Activated naive CD4-positive, alpha-beta T cell treated with anti-CD3 and anti-CD28 coated beads for 36 hours (primary cell): Measurements from ENCODE around the gene UCN2. TPM values are rescaled to one million over a fixed set of nuclear protein-coding genes. Genes with fewer than 3 reads are reported as not detected.
A peak's percentile ranks its signal among the peaks of the same experiment; 100 is the strongest.

Experiments used
- CTCF ChIA-PET: fragments of 350-600 bp; sonication (Branson Sonifier 250); formaldehyde crosslinking; loops from one replicate; lab custom pipeline; 2021; ENCODE audit warnings: antibody characterized with exemption; lab: Charles Lee
- DNase-seq: peaks from one replicate; pipeline ENCODE4 v3.0.0-alpha.2; 2020
- H3K27ac Mint-ChIP-seq: one replicate; pipeline ENCODE4 v1.8.0; 2021; ENCODE audit warnings: mild to moderate bottlenecking, mixed read lengths
- H3K27me3 Mint-ChIP-seq: one replicate; pipeline ENCODE4 v1.8.0; 2021; ENCODE audit warnings: low read depth, mixed read lengths
- H3K36me3 Mint-ChIP-seq: one replicate; pipeline ENCODE4 v1.8.0; 2021; ENCODE audit warnings: low read depth, mixed read lengths
- H3K4me1 Mint-ChIP-seq: one replicate; pipeline ENCODE4 v1.8.0; 2021; ENCODE audit warnings: low read depth, mixed read lengths
- H3K4me3 Mint-ChIP-seq: one replicate; pipeline ENCODE4 v1.8.0; 2021; ENCODE audit warnings: mild to moderate bottlenecking, moderate library complexity, mixed read lengths
- H3K9me3 Mint-ChIP-seq: one replicate; pipeline ENCODE4 v1.8.0; 2021; ENCODE audit warnings: mixed read lengths
- intact Hi-C: fragments of 100-400 bp; cut with micrococcal nuclease; formaldehyde crosslinking; loops from one replicate; pipeline ENCODE4 v1.15.1; 2023
- total RNA-seq, 2 experiments: library from RNA; stranded (reverse); gene quantifications; one replicate each; pipeline ENCODE4 v1.2.3, GENCODE V29; 2021

UCN2 gene
- total RNA-seq, 2 experiments from 2014 or later = not detected

DNA sequence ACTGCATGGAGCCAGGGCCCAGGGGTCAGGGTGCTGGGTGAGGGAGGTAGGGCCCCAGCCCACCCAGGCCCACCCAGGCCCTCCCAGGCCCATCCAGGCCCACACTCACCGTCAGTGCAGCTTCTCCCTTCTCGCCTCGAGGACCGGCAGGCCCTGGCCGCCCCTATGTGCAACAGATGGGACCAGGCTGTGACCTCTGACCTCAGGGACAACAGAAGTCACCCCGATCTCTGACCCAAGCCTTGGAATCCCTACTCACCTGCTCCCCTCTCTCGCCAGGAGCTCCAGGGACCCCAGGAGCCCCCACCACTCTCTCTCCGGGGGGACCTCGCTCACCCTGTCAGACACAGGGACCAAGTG lies 2.8 kb upstream of the UCN2 start:
- no peak for DNase-seq
- no peaks in the 10 kb centered on the region for H3K27me3 Mint-ChIP-seq
- no peaks in the 10 kb centered on the region for H3K9me3 Mint-ChIP-seq
- no peak overlapping the region for H3K27ac Mint-ChIP-seq
- H3K4me1 Mint-ChIP-seq = no peaks in the 10 kb centered on the region
- H3K36me3 Mint-ChIP-seq = no peaks in the 10 kb centered on the region
- CTCF ChIA-PET = interaction anchor here (1.4 kb wide), 1 partner anchor 8 kb away, joined by 4 read pairs; no protein-coding TSS in a partner anchor
- no peak overlapping the region for H3K4me3 Mint-ChIP-seq
- intact Hi-C loops = no loop called here

GRCh38 chr3:48565591-48566400 lies 2.2 kb upstream of the UCN2 start:
- CTCF ChIA-PET = interaction anchor here (0.6 to 1.4 kb wide), 2 partner anchors 7 to 139 kb away, joined by 4 read pairs; no protein-coding TSS in a partner anchor
- H3K27me3 Mint-ChIP-seq = no peaks in the 10 kb centered on the region
- intact Hi-C loops = no loop called here
- no peaks in the 10 kb centered on the region for H3K36me3 Mint-ChIP-seq
- H3K4me1 Mint-ChIP-seq = no peaks in the 10 kb centered on the region
- no peak overlapping the region for H3K27ac Mint-ChIP-seq
- no peak for DNase-seq
- no peaks in the 10 kb centered on the region for H3K9me3 Mint-ChIP-seq
- no peak overlapping the region for H3K4me3 Mint-ChIP-seq

- H3K9me3 Mint-ChIP-seq = no peaks in the 10 kb centered on the region
- no peak overlapping the region for H3K27ac Mint-ChIP-seq
- H3K4me3 Mint-ChIP-seq = no peak overlapping the region
- no peak for DNase-seq
- intact Hi-C loops = no loop called here
- no peaks in the 10 kb centered on the region for H3K36me3 Mint-ChIP-seq
- H3K4me1 Mint-ChIP-seq = no peaks in the 10 kb centered on the region
- CTCF ChIA-PET = interaction anchor here (0.6 kb wide), 1 partner anchor 139 kb away, joined by 4 read pairs; no protein-coding TSS in a partner anchor
- no peaks in the 10 kb centered on the region for H3K27me3 Mint-ChIP-seq
These were observed 1.6 kb upstream of the UCN2 start for GRCh38 chr3:48565186-48565585.

- Mint-ChIP-seq H3K36me3 (no peaks in the 10 kb centered on the region), H3K4me1 (no peaks in the 10 kb centered on the region), H3K9me3 (no peaks in the 10 kb centered on the region), H3K27ac (no peak overlapping the region), H3K4me3 (no peak overlapping the region), H3K27me3 (no peaks in the 10 kb centered on the region)
- no peak for DNase-seq
- intact Hi-C loops = no loop called here
- CTCF ChIA-PET = interaction anchor here (0.6 kb wide), 1 partner anchor 140 kb away, joined by 4 read pairs; no protein-coding TSS in a partner anchor
These were observed 1.1 kb upstream of the UCN2 start for GRCh38 chr3:48564667-48565066.

DNA sequence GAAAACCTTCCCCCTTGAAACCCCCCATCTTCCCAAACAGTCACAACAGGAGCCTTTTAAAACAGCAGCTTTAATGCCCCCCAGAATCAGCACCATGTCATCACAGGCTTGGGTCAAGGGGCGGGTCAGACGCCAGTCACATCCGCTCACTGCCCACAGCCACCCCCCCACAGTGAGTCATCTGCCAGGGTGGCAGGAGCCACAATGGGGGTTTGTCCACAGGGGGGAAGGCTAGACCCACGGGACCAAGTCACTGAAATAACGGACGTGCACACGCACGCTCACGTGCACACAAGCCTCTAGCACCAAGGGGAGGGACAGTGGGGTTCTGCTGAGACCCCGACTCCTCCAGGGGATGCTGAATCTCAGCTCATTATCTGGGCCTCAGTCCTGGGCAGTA lies 441 bp upstream of the UCN2 start:
- no peaks in the 10 kb centered on the region for H3K4me1 Mint-ChIP-seq
- no peaks in the 10 kb centered on the region for H3K36me3 Mint-ChIP-seq
- no peak for DNase-seq
- CTCF ChIA-PET = interaction anchor here (0.6 kb wide), 1 partner anchor 30 kb away, joined by 3 read pairs; no protein-coding TSS in a partner anchor
- H3K27ac Mint-ChIP-seq = no peak overlapping the region
- no peaks in the 10 kb centered on the region for H3K9me3 Mint-ChIP-seq
- no peak overlapping the region for H3K4me3 Mint-ChIP-seq
- H3K27me3 Mint-ChIP-seq = no peaks in the 10 kb centered on the region
- intact Hi-C loops = no loop called here

GRCh38 chr3:48562367-48563095 lies 1.1 kb downstream of the UCN2 start:
- intact Hi-C loops = no loop called here
- CTCF ChIA-PET = no interaction called here
- no peak overlapping the region for H3K4me3 Mint-ChIP-seq
- no peaks in the 10 kb centered on the region for H3K9me3 Mint-ChIP-seq
- no peak overlapping the region for H3K27ac Mint-ChIP-seq
- peaks cover 3% of the 10 kb centered on the region for H3K4me1 Mint-ChIP-seq
- no peaks in the 10 kb centered on the region for H3K36me3 Mint-ChIP-seq
- no peak for DNase-seq
- H3K27me3 Mint-ChIP-seq = no peaks in the 10 kb centered on the region

DNA sequence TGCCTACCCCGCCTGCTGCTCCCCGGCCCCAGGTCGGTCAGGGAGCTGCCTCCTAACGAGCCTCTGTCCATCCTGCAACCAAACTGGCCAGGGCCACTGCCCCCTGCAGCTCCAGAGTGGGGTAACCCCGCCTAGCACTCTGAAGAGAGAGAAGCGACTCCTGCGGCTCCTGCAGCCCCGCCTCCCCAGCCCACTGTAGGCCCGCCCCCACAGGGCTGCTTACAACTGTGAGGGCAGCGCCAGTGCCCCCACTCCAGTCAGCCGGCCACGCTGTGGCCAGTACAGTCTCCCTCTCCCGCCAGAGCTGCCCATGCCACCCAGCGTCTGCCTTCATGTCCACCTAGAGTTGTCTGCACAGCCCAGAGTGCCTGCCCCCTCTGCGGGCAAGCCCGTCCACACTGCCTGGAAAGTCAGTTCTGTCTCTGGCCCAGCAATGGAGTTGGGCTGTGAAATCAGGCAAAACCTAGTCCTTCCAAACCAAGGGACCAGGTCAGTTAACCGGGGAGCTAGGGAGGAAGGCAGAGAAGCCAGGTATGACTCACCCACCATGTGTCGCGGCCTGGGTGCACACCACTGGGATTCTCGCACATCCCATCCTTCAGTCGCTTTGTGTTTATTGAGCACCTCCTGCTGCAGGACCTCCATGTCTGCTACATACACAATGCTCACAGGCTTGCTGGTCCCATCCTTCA lies 2.4 kb downstream of the UCN2 start:
- Mint-ChIP-seq H3K27me3 (no peaks in the 10 kb centered on the region), H3K4me3 (no peak overlapping the region), H3K9me3 (no peaks in the 10 kb centered on the region), H3K4me1 (peaks cover 5% of the 10 kb centered on the region), H3K36me3 (no peaks in the 10 kb centered on the region), H3K27ac (no peak overlapping the region)
- CTCF ChIA-PET = interaction anchor here (0.7 to 1.6 kb wide), 2 partner anchors 125 to 736 kb away, joined by 6 to 8 read pairs; no protein-coding TSS in a partner anchor
- no peak for DNase-seq
- intact Hi-C loops = no loop called here

GRCh38 chr3:48560648-48561018 lies 2.9 kb downstream of the UCN2 start:
- CTCF ChIA-PET = interaction anchor here (0.7 to 6.6 kb wide), 4 partner anchors 121 to 735 kb away, joined by 3 to 64 read pairs (median 7); no protein-coding TSS in a partner anchor
- Mint-ChIP-seq H3K4me1 (peaks cover 5% of the 10 kb centered on the region), H3K9me3 (no peaks in the 10 kb centered on the region), H3K36me3 (no peaks in the 10 kb centered on the region), H3K4me3 (no peak overlapping the region), H3K27me3 (no peaks in the 10 kb centered on the region), H3K27ac (no peak overlapping the region)
- no peak for DNase-seq
- intact Hi-C loops = no loop called here

- CTCF ChIA-PET = interaction anchor here (0.7 to 7.5 kb wide), 17 partner anchors 8 to 364 kb away, joined by 3 to 72 read pairs (median 4); partner anchors contain the start of genes CCDC51 and TMA7
- Mint-ChIP-seq H3K4me3 (no peak overlapping the region), H3K36me3 (no peaks in the 10 kb centered on the region), H3K27ac (no peak overlapping the region), H3K27me3 (no peaks in the 10 kb centered on the region), H3K4me1 (peaks cover 11% of the 10 kb centered on the region), H3K9me3 (no peaks in the 10 kb centered on the region)
- intact Hi-C loops = loop anchor here (1.0 to 5.0 kb wide), 4 partner anchors 77 to 471 kb away; partner anchors contain the start of genes NCKIPSD, SLC26A6 and WDR6
- no peak for DNase-seq
These were observed 5.0 kb downstream of the UCN2 start for GRCh38 chr3:48558493-48559134.

DNA sequence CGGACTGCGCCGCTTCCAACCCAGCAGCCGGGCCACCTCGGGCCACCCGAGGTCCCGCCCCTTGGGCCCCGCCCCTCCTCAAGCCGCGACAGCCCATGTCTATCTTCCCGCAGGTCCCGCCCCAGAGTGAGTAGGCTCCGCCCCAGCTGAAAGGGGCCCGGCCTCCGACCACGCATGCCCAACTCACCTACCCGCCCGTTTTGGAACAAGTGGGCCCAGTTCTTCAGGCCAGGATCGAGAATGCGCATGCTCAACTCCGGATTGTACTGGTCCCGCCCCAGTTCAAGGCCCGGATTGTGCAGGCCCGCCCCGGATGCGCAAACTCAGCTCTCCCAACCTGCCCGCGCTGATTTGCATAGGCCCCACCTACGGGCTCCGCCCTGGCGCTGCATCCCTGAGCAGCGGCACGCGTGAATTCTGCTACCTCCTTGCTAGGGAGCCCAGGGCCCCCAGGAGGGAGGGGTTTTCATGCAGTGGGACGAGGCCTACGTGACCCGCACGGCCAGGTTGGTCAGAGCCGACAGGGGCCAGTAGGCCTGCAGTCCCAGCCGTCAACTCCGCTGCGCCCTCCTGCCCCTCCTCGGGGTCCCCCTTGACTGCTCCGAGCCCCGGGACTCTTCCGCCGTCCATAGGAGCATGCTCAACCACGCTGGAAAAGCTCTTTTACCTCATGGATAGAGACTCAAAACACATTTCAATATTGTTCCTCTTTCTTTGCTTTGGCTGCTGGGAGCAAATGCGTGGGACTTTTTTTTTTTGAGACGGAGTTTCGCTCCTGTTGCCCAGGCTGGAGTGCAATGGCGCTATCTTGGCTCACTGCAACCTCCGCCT lies 6.6 kb downstream of the UCN2 start, which contains the start of gene PFKFB4:
TSS of gene PFKFB4 (minus strand) at position 8 of the 831 bp plus-strand sequence. CDS start 26 bp downstream, outside the sequence.
- CTCF ChIA-PET = interaction anchor here (0.6 to 7.5 kb wide), 14 partner anchors 8 to 1056 kb away, joined by 3 to 72 read pairs (median 3); partner anchors contain the start of gene ZNF589
- Mint-ChIP-seq H3K4me1 (peaks cover 11% of the 10 kb centered on the region), H3K4me3 (peak within 1 kb of the TSS; percentile 84), H3K27ac (peak within 1 kb of the TSS; percentile 50), H3K9me3 (no peaks in the 10 kb centered on the region), H3K27me3 (no peaks in the 10 kb centered on the region), H3K36me3 (no peaks in the 10 kb centered on the region)
- DNase-seq = peak; percentile 100
- intact Hi-C loops = loop anchor here (1.0 to 5.0 kb wide), 15 partner anchors 50 to 914 kb away; partner anchors contain the start of genes CCDC51, CDC25A, DAG1 and IP6K2
